ENCODE data around the gene CDH16.

Gene CDH16

GRCh38 chr16:66858740-66859396 lies 59.8 kb downstream of the CDH16 start:
- no peak for TF ChIP-seq CTCF (IDR thresholded peaks at IDR 0.05)

Measured in LNCAP (cell line).